ENCODE data around the gene NOTCH1.

NOTCH1 gene

DNA sequence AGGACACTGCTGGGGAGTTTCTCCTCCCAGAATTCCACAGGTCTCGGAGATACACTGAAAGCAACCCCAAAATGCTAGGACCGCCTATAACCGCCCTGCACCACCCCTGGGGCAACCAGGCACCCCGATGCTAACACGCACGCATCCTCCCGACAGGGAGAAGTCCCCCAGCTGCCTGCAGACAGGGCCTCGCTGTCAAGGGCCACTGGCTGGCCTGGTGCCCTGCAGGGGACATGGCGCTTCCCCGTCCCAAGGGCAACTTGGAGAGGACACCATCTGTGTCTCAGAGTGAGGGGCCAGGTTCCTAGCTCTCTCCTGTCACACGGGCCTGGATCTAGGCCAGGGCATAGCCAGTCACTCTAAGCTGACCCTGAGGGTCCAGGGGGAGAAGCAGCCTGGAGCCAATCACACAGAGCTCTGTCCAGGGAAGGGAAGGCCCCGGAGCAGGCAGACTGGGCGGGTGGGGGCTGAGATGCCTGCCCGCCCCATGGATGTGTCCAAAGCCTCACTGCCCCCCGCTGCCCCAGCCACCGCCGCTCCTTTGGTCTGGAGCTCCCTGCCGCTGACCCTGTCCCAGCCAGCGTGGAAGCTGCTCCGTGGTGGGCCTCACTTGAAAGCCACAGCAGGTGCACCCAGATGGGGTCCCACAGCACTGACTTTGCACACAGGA is 9.7 kb downstream of the NOTCH1 start:
- peaks cover 27% of the 10 kb centered on the region for H3F3A ChIP-seq (ENCODE audit: insufficient read depth, low read length)
- no peaks in the 10 kb centered on the region for H3K9me2 ChIP-seq (replicated peaks; ENCODE audit: insufficient read depth, low read length)
- H4K20me1 ChIP-seq (ENCODE audit: insufficient read depth, low read length) = no peaks in the 10 kb centered on the region
- peaks cover 80% of the 10 kb centered on the region for H3K79me2 ChIP-seq (ENCODE audit: low read length)
- H3K27me3 ChIP-seq (replicated peaks; ENCODE audit: insufficient read depth, low read length) = no peaks in the 10 kb centered on the region
- H3K4me1 ChIP-seq (ENCODE audit: low read length) = peaks cover 36% of the 10 kb centered on the region
- TF ChIP-seq, protein P1, sequence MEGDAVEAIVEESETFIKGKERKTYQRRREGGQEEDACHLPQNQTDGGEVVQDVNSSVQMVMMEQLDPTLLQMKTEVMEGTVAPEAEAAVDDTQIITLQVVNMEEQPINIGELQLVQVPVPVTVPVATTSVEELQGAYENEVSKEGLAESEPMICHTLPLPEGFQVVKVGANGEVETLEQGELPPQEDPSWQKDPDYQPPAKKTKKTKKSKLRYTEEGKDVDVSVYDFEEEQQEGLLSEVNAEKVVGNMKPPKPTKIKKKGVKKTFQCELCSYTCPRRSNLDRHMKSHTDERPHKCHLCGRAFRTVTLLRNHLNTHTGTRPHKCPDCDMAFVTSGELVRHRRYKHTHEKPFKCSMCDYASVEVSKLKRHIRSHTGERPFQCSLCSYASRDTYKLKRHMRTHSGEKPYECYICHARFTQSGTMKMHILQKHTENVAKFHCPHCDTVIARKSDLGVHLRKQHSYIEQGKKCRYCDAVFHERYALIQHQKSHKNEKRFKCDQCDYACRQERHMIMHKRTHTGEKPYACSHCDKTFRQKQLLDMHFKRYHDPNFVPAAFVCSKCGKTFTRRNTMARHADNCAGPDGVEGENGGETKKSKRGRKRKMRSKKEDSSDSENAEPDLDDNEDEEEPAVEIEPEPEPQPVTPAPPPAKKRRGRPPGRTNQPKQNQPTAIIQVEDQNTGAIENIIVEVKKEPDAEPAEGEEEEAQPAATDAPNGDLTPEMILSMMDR (IDR thresholded peaks at IDR 0.05; ENCODE audit: low read length) = no peak
- TF ChIP-seq EZH2phosphoT487 (IDR thresholded peaks at IDR 0.05; ENCODE audit: low read length) = no peak
- no peak for TF ChIP-seq EZH2 (optimal IDR thresholded peaks at IDR 0.05; ENCODE audit: low read depth, low read length)
- no peak overlapping the region for H2AFZ ChIP-seq (ENCODE audit: low read length)
- H3K9me3 ChIP-seq (replicated peaks; ENCODE audit: insufficient read depth, low read length) = no peaks in the 10 kb centered on the region
- no peak for DNase-seq
- H3K9ac ChIP-seq (ENCODE audit: low read length) = no peak overlapping the region
- no peak overlapping the region for H3K4me2 ChIP-seq (ENCODE audit: low read depth, low read length)
- H3K4me3 ChIP-seq (ENCODE audit: low read length) = no peak overlapping the region
- no peak overlapping the region for H3K27ac ChIP-seq (ENCODE audit: low read length)
- H3K36me3 ChIP-seq (replicated peaks; ENCODE audit: insufficient read depth, low read length) = no peaks in the 10 kb centered on the region

DNA sequence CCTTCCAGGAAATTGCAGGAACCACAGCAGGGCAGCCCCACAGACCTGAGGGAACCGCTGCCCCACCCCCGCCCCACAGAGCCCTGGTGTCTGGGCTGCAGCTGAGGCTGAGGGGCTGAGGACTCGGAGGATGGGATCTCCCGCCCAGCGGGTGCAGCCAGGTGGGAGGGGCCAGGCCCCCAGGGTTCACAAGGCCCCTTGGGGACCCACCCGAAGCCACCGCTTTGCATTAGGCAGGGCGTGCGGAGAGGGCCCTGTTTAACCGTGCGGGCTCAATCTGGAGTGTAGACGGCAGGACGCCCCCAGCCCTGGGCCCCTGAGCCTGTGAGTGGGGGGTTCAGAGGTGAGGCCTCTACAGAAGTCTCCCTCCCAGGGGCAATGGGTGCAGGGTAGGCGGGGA is 10.8 kb downstream of the NOTCH1 start:
- no peak overlapping the region for H3K4me2 ChIP-seq (ENCODE audit: low read depth, low read length)
- no peak overlapping the region for H2AFZ ChIP-seq (ENCODE audit: low read length)
- H3K9me3 ChIP-seq (replicated peaks; ENCODE audit: insufficient read depth, low read length) = no peaks in the 10 kb centered on the region
- H3K4me1 ChIP-seq (ENCODE audit: low read length) = peaks cover 28% of the 10 kb centered on the region
- DNase-seq = no peak
- H3K9ac ChIP-seq (ENCODE audit: low read length) = no peak overlapping the region
- TF ChIP-seq EZH2phosphoT487 (IDR thresholded peaks at IDR 0.05; ENCODE audit: low read length) = no peak
- peaks cover 80% of the 10 kb centered on the region for H3K79me2 ChIP-seq (ENCODE audit: low read length)
- H3K27ac ChIP-seq (ENCODE audit: low read length) = no peak overlapping the region
- no peaks in the 10 kb centered on the region for H3K9me2 ChIP-seq (replicated peaks; ENCODE audit: insufficient read depth, low read length)
- no peaks in the 10 kb centered on the region for H3K36me3 ChIP-seq (replicated peaks; ENCODE audit: insufficient read depth, low read length)
- no peaks in the 10 kb centered on the region for H4K20me1 ChIP-seq (ENCODE audit: insufficient read depth, low read length)
- H3F3A ChIP-seq (ENCODE audit: insufficient read depth, low read length) = peaks cover 22% of the 10 kb centered on the region
- no peaks in the 10 kb centered on the region for H3K27me3 ChIP-seq (replicated peaks; ENCODE audit: insufficient read depth, low read length)
- no peak overlapping the region for H3K4me3 ChIP-seq (ENCODE audit: low read length)

DNA sequence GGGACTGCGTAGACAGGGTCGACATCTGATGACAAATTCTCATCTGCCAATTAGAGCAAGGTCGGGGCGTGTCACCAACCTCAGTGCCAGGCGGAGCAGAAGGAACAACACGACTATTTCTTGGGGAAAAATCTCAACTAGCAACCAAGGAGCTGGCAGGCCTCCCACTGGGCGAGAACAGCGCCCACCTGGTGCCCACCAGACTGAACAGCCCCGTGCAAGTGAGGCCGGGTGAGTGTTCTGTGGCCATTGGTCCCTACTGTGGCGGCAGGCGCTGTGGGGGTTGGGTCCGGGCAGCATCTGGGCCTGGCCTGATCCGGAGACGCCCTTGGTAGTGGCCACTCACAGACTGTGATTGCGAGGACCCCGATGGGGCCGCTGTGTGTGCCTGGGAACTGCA is 11.5 kb downstream of the NOTCH1 start:
- DNase-seq = no peak
- H3K9me3 ChIP-seq (replicated peaks; ENCODE audit: insufficient read depth, low read length) = no peaks in the 10 kb centered on the region
- H3K4me3 ChIP-seq (ENCODE audit: low read length) = no peak overlapping the region
- H3K9ac ChIP-seq (ENCODE audit: low read length) = no peak overlapping the region
- peaks cover 86% of the 10 kb centered on the region for H3K79me2 ChIP-seq (ENCODE audit: low read length)
- H3K27ac ChIP-seq (ENCODE audit: low read length) = no peak overlapping the region
- H3K27me3 ChIP-seq (replicated peaks; ENCODE audit: insufficient read depth, low read length) = no peaks in the 10 kb centered on the region
- H3K4me2 ChIP-seq (ENCODE audit: low read depth, low read length) = no peak overlapping the region
- no peaks in the 10 kb centered on the region for H3K9me2 ChIP-seq (replicated peaks; ENCODE audit: insufficient read depth, low read length)
- H3K4me1 ChIP-seq (ENCODE audit: low read length) = peaks cover 24% of the 10 kb centered on the region
- TF ChIP-seq, protein P1 (IDR thresholded peaks at IDR 0.05; ENCODE audit: low read length) = no peak
- TF ChIP-seq EZH2phosphoT487 (IDR thresholded peaks at IDR 0.05; ENCODE audit: low read length) (no peak), EZH2 (optimal IDR thresholded peaks at IDR 0.05; ENCODE audit: low read depth, low read length) (no peak)
- H3F3A ChIP-seq (ENCODE audit: insufficient read depth, low read length) = peaks cover 15% of the 10 kb centered on the region
- no peak overlapping the region for H2AFZ ChIP-seq (ENCODE audit: low read length)
- H4K20me1 ChIP-seq (ENCODE audit: insufficient read depth, low read length) = no peaks in the 10 kb centered on the region
- H3K36me3 ChIP-seq (replicated peaks; ENCODE audit: insufficient read depth, low read length) = no peaks in the 10 kb centered on the region

- Histone ChIP-seq H3K27ac (ENCODE audit: low read length) (no peak overlapping the region), H3K27me3 (replicated peaks; ENCODE audit: insufficient read depth, low read length) (no peaks in the 10 kb centered on the region), H3K4me3 (ENCODE audit: low read length) (no peak overlapping the region), H3K4me2 (ENCODE audit: low read depth, low read length) (no peak overlapping the region), H2AFZ (ENCODE audit: low read length) (no peak overlapping the region), H3K4me1 (ENCODE audit: low read length) (peaks cover 18% of the 10 kb centered on the region), H3K79me2 (ENCODE audit: low read length) (peaks cover 92% of the 10 kb centered on the region), H3K9ac (ENCODE audit: low read length) (no peak overlapping the region), H4K20me1 (ENCODE audit: insufficient read depth, low read length) (no peaks in the 10 kb centered on the region), H3K36me3 (replicated peaks; ENCODE audit: insufficient read depth, low read length) (no peaks in the 10 kb centered on the region), H3F3A (ENCODE audit: insufficient read depth, low read length) (peaks cover 9% of the 10 kb centered on the region), H3K9me3 (replicated peaks; ENCODE audit: insufficient read depth, low read length) (no peaks in the 10 kb centered on the region), H3K9me2 (replicated peaks; ENCODE audit: insufficient read depth, low read length) (no peaks in the 10 kb centered on the region)
- TF ChIP-seq EZH2 (optimal IDR thresholded peaks at IDR 0.05; ENCODE audit: low read depth, low read length) (no peak), EZH2phosphoT487 (IDR thresholded peaks at IDR 0.05; ENCODE audit: low read length) (no peak)
- no peak for DNase-seq
Observed at GRCh38 chr9:136533775-136534157, 12.1 kb downstream of the NOTCH1 start.
